Peyer's patch (tissue), 4 donors: ENCODE measurements around the gene NFIL3. TPM values are rescaled to one million over a fixed set of nuclear protein-coding genes. Genes with fewer than 3 reads are reported as not detected.
"Not testable (repeated sequence)": the region's sequence is repeated elsewhere in the genome, so short reads cannot be mapped to it uniquely, and the experiment has no call there.

ENCODE experiments used
- DNase-seq, 3 donors: peaks; one replicate each; pipeline ENCODE4 v3.0.0-alpha.2; 2017 to 2019
- H3K27ac ChIP-seq, 4 donors: fragments of 200-600 bp; sonication (generic); one replicate each; pipeline ENCODE4 v1.5.1; 2016 to 2019
- H3K27me3 ChIP-seq, 2 donors: fragments of 200-600 bp; sonication (generic); one replicate each; pipeline ENCODE4 v1.5.1; 2019
- H3K36me3 ChIP-seq, 3 donors: fragments of 200-600 bp; sonication (generic); one replicate each; pipeline ENCODE4 v1.5.1; 2016 to 2019
- H3K4me1 ChIP-seq, 4 donors: fragments of 200-600 bp; sonication (generic); one replicate each; pipeline ENCODE4 v1.5.1; 2016 to 2019
- H3K4me3 ChIP-seq, 4 donors: fragments of 200-600 bp; sonication (generic); 1 replicate in 3 of 4; 2 replicates in 1 of 4; pipeline ENCODE4 v1.5.1; 2016 to 2019; ENCODE audit warnings: mild to moderate bottlenecking in 1 of 4
- H3K9me3 ChIP-seq, 4 donors: fragments of 200-600 bp; sonication (generic); one replicate each; pipeline ENCODE4 v1.5.1; 2016 to 2019; ENCODE audit warnings: mild to moderate bottlenecking in 1 of 4
- CTCF ChIP-seq, 6 experiments: fragments of 450-650 bp in 4 of 6; fragments of 200-600 bp in 2 of 6; sonication (generic) in 1 of 6; IDR thresholded peaks; one replicate each; pipeline ENCODE4 v1.5.1; 2017 to 2019; ENCODE audit warnings: antibody characterized with exemption in 6 of 6, mild to moderate bottlenecking in 3 of 6, moderate library complexity in 1 of 6
- POLR2A ChIP-seq, 2 donors: fragments of 450-650 bp; IDR thresholded peaks; one replicate each; pipeline ENCODE4 v1.5.1; 2017; ENCODE audit warnings: antibody characterized with exemption in 2 of 2, mild to moderate bottlenecking in 2 of 2, moderate library complexity in 2 of 2
- total RNA-seq, 4 donors: library from RNA; depleted of rRNA; stranded (reverse); fragments of >200 nt; gene quantifications; one replicate each; pipeline ENCODE4 v1.1.0, GENCODE V29; 2016

NFIL3 gene
- 10 to 100 TPM; 14.0 to 31.4 (median 20.4) TPM for total RNA-seq

DNA sequence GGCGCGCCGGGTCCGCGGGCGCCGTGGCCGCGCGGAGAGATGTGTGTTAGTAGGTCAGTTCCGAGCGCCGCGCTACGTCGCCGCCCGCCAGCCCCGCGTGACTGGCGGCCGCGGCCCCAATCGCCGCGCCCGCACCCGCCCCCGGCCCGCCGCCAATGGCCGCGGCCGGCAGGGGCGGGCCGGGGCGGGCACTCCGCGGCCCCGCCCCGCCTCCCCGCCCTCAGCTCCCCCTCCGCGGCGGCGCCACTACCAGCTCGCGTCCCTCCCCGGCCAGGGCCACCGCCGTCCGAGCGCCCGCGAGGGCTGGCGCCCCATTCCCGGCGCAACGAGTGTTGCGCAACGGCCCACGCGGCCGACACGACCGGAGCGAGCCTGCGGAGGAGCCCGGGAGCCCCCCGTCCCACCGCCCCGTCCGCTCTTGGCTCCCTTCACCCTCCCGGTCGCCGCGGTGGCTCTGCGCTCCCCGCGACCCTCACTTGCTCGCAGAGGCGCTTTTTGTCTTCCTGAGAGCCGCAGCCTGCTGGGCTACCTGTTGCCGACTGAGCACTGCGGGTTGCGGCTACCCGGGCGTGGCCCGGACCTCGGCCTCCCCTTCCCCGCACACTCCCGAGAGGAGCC is at the start of gene NFIL3:
NFIL3 (minus strand) TSS at position 48 of the 618 bp plus-strand sequence. CDS start 13,098 bp downstream, outside the sequence.
- no peaks in the 10 kb centered on the region for H3K27me3 ChIP-seq
- no peaks in the 10 kb centered on the region for H3K9me3 ChIP-seq
- no peak for TF ChIP-seq CTCF (IDR thresholded peaks at IDR 0.05)
- TF ChIP-seq POLR2A (IDR thresholded peaks at IDR 0.05), result peak; percentile 70 to 82
- peak; percentile 76 to 90 (median 90) for DNase-seq
- peak within 1 kb of the TSS; percentile 65 to 96 (median 84) for H3K4me3 ChIP-seq
- H3K4me1 ChIP-seq, result peaks cover 0 to 29% (median 8%) of the 10 kb centered on the region in 4 donors
- peak within 1 kb of the TSS; percentile 83 to 99 (median 94) for H3K27ac ChIP-seq
- no peaks in the 10 kb centered on the region for H3K36me3 ChIP-seq

DNA sequence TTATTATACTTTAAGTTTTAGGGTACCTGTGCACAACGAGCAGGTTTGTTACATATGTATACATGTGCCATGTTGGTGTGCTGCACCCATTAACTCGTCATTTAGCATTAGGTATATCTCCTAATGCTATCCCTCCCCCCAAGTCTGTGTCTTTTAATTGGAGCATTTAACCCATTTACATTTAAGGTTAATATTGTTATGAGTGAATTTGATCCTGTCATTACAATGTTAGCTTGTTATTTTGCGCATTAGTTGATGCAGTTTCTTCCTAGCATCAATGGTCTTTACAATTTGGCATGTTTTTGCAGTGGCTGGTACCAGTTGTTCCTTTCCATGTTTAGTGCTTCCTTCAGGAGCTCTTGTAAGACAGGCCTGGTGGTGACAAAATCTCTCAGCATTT is 47.9 kb upstream of the NFIL3 start:
- not testable (repeated sequence) for H3K36me3 ChIP-seq, H3K27me3 ChIP-seq, H3K4me1 ChIP-seq, DNase-seq, H3K27ac ChIP-seq, H3K9me3 ChIP-seq, H3K4me3 ChIP-seq

DNA sequence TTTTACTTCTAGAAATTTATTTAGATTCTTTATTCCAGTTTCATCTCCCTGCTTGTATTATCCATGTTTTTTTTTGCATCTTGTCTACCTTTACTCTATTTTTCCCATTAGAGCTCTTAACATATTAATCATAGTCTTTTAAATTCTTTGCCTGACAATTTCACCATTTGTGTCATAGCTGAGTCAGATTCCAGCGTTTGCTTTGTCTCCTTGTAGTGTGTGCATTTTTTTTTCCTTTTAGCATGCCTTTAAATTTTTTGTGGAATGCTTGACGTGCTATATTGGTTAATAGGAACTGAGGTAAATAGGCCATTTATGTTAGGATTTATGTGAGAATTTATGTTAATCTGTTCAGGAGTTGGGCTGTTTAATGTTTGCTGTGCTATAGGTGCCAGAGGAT is 41.8 kb upstream of the NFIL3 start:
- TF ChIP-seq POLR2A (IDR thresholded peaks at IDR 0.05), result no peak
- TF ChIP-seq CTCF (IDR thresholded peaks at IDR 0.05), result no peak
- H3K36me3 ChIP-seq, result no peaks in the 10 kb centered on the region
- no peaks in the 10 kb centered on the region for H3K27me3 ChIP-seq

GRCh38 chr9:91458906-91459305 is 35.3 kb upstream of the NFIL3 start:
- no peak overlapping the region for H3K27ac ChIP-seq
- no peaks in the 10 kb centered on the region for H3K36me3 ChIP-seq
- no peak for DNase-seq
- no peaks in the 10 kb centered on the region for H3K27me3 ChIP-seq
- H3K4me3 ChIP-seq, result no peak overlapping the region
- no peaks in the 10 kb centered on the region for H3K4me1 ChIP-seq
- no peaks in the 10 kb centered on the region for H3K9me3 ChIP-seq
- TF ChIP-seq POLR2A (IDR thresholded peaks at IDR 0.05) (no peak), CTCF (IDR thresholded peaks at IDR 0.05) (no peak)

More for the DNA sequence above, 41.8 kb upstream of the NFIL3 start:
- Histone ChIP-seq H3K9me3 (no peaks in the 10 kb centered on the region), H3K4me1 (no peaks in the 10 kb centered on the region), H3K4me3 (no peak overlapping the region), H3K27ac (no peak overlapping the region)
- DNase-seq, result no peak

DNA sequence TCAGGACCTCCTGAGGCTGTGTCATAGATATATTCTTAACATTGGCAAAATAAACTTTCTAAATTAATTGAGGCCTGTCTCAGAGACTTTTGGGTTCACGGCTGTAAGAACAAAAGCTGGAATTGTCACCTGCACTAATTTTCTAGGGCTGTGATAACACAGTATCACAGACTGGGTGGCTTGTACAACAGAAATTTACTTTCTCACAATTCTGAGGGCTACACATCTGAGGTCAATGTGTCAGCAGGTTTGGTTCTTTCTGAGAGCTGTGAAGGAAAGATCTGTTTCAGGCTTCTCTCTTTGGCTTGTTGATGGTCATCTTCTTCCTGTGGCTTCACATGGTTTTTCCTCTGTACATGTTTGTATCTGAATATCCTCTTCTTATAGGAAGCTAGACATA is 29.2 kb upstream of the NFIL3 start:
- no peak for TF ChIP-seq POLR2A (IDR thresholded peaks at IDR 0.05)
- no peak for TF ChIP-seq CTCF (IDR thresholded peaks at IDR 0.05)
- Histone ChIP-seq H3K27me3 (no peaks in the 10 kb centered on the region), H3K36me3 (no peaks in the 10 kb centered on the region), H3K27ac (no peak overlapping the region), H3K4me3 (no peak overlapping the region), H3K9me3 (no peaks in the 10 kb centered on the region), H3K4me1 (no peaks in the 10 kb centered on the region)
- no peak for DNase-seq

- no peak for DNase-seq
- TF ChIP-seq POLR2A (IDR thresholded peaks at IDR 0.05) (no peak), CTCF (IDR thresholded peaks at IDR 0.05) (no peak)
- Histone ChIP-seq H3K4me3 (no peak overlapping the region), H3K9me3 (no peaks in the 10 kb centered on the region), H3K36me3 (no peaks in the 10 kb centered on the region), H3K4me1 (no peaks in the 10 kb centered on the region), H3K27ac (no peak overlapping the region), H3K27me3 (no peaks in the 10 kb centered on the region)
These were observed 28.0 kb upstream of the NFIL3 start for GRCh38 chr9:91451431-91452270.
